K562 (cell line): Measurements from ENCODE around the gene WDR54. TPM values are rescaled to one million over a fixed set of nuclear protein-coding genes. Genes with fewer than 3 reads are reported as not detected.
A peak's percentile ranks its signal among the peaks of the same experiment; 100 is the strongest.

Source experiments
- CHD2 ChIP-seq: IDR thresholded peaks from 2 replicates; pipeline ENCODE4 v1.6.1; 2011; ENCODE audit warnings: low read depth, low read length
- CXXC5 ChIP-seq: fragments of 250-450 bp; sonication (Bioruptor Pico); IDR thresholded peaks from 2 replicates; pipeline ENCODE4 v1.8.0; 2022; ENCODE audit warnings: inconsistent platforms, mild to moderate bottlenecking, moderate library complexity
- ESRRA ChIP-seq: fragments of 450-650 bp; IDR thresholded peaks from 2 replicates; pipeline ENCODE4 v1.6.1; 2014; ENCODE audit warnings: low read depth, mild to moderate bottlenecking, moderate library complexity, borderline replicate concordance
- HEY1 ChIP-seq: fragments of 250-450 bp; sonication (Bioruptor Pico); IDR thresholded peaks from 2 replicates; pipeline ENCODE4 v1.5.0; 2020; ENCODE audit warnings: mild to moderate bottlenecking, moderate library complexity, borderline replicate concordance
- HSF4 ChIP-seq: fragments of 250-450 bp; sonication (Bioruptor Pico); IDR thresholded peaks from 2 replicates; pipeline ENCODE4 v2.1.2; 2022; ENCODE audit warnings: mild to moderate bottlenecking, moderate library complexity, borderline replicate concordance
- NFIC ChIP-seq: fragments of 450-650 bp; IDR thresholded peaks from 2 replicates; pipeline ENCODE4 v1.6.1; 2017; ENCODE audit warnings: mild to moderate bottlenecking, inconsistent platforms
- OTX1 ChIP-seq: fragments of 450-650 bp; formaldehyde crosslinking; IDR thresholded peaks from 2 replicates; pipeline ENCODE4 v1.4.0; 2022; ENCODE audit warnings: mild to moderate bottlenecking
- PHF21A ChIP-seq: fragments of 450-650 bp; IDR thresholded peaks from 2 replicates; pipeline ENCODE4 v1.6.1; 2017; ENCODE audit warnings: low read depth, borderline replicate concordance
- RB1 ChIP-seq: fragments of 450-650 bp; IDR thresholded peaks from 2 replicates; pipeline ENCODE4 v1.6.1; 2017; ENCODE audit warnings: low read depth, mild to moderate bottlenecking
- RBFOX2 ChIP-seq: fragments of 200-400 bp; formaldehyde crosslinking; IDR thresholded peaks from 2 replicates; pipeline ENCODE4 v1.6.1; 2017; ENCODE audit warnings: low read depth, mild to moderate bottlenecking, low read length, moderate library complexity
- ZBTB1 ChIP-seq: sonication (generic); formaldehyde crosslinking; IDR thresholded peaks from 2 replicates; pipeline ENCODE4 v1.8.1; 2023; ENCODE audit warnings: missing genetic modification reagents, low read depth, mild to moderate bottlenecking, borderline replicate concordance
- ZBTB7A ChIP-seq: IDR thresholded peaks from 2 replicates; pipeline ENCODE4 v1.6.1; 2011; ENCODE audit warnings: low read depth, mild to moderate bottlenecking, low read length, moderate library complexity, borderline replicate concordance; ENCODE audit not compliant: control insufficient read depth
- ZNF12 ChIP-seq: sonication (generic); formaldehyde crosslinking; IDR thresholded peaks from 2 replicates; pipeline ENCODE4 v1.4.0; 2020; ENCODE audit warnings: mild to moderate bottlenecking, missing genetic modification reagents
- polyA plus RNA-seq, 8 experiments: library from polyadenylated mRNA; depleted of rRNA in 4 of 8; stranded (reverse) in 5 of 8; unstranded in 3 of 8; fragments of >200 nt; fragmentation: Nextera tagmentation in 2 of 8; fragmentation: Illumina TruSeq in 1 of 8; extraction: Ambion mirVana in 2 of 8; extraction: Trizol in 1 of 8; gene quantifications; 2 replicates each; pipeline versions ENCODE4 v1.2.1 to v1.2.3, GENCODE V29; 2011 to 2014; ENCODE audit warnings: inconsistent platforms in 1 of 8, missing spikeins in 1 of 8
- total RNA-seq, 7 experiments: library from RNA; depleted of rRNA in 6 of 7; stranded (reverse); fragments of >200 nt in 6 of 7; fragmentation: Illumina TruSeq in 2 of 7; extraction: Trizol in 2 of 7; gene quantifications; 2 replicates each; pipeline versions ENCODE4 v1.2.1 to v1.2.3, GENCODE V29; 2011 to 2021; ENCODE audit warnings: low replicate concordance in 1 of 7
- TF ChIP-seq, protein P1 (sequence below): sonication (generic); formaldehyde crosslinking; IDR thresholded peaks from 2 replicates; pipeline ENCODE4 v1.4.0; 2020; ENCODE audit warnings: mild to moderate bottlenecking, missing genetic modification reagents
- TF ChIP-seq, protein P2 (sequence below), 2 experiments: fragments of 450-650 bp; conservative IDR thresholded peaks; 2 replicates each; pipeline ENCODE4 v1.6.1; 2017; ENCODE audit warnings: mild to moderate bottlenecking in 2 of 2, moderate library complexity in 2 of 2
- TF ChIP-seq, protein P3 (sequence below): fragments of 450-650 bp; IDR thresholded peaks from 2 replicates; pipeline ENCODE4 v1.6.1; 2017; ENCODE audit warnings: mild to moderate bottlenecking, moderate library complexity
- TF ChIP-seq, protein P4 (sequence below), 3 experiments: fragments of 200-800 bp in 1 of 3; fragments of 250-450 bp in 1 of 3; fragments of 450-650 bp in 1 of 3; sonication (Bioruptor Pico) in 1 of 3; sonication (Bioruptor generic) in 1 of 3; formaldehyde crosslinking in 1 of 3; IDR thresholded peaks; 2 replicates each; pipeline versions ENCODE4 v1.6.1 to v1.8.0; 2016 to 2022; ENCODE audit warnings: mild to moderate bottlenecking in 2 of 3, missing genetic modification characterization in 2 of 3, missing compliant biosample characterization in 1 of 3, moderate library complexity in 1 of 3

WDR54 gene
- total and polyA plus RNA-seq, 9 of the 15 experiments (the other 6 are each of a cell fraction or from before 2014, with no cell fraction given), result 5.2 to 15.2 (median 7.4) TPM

DNA sequence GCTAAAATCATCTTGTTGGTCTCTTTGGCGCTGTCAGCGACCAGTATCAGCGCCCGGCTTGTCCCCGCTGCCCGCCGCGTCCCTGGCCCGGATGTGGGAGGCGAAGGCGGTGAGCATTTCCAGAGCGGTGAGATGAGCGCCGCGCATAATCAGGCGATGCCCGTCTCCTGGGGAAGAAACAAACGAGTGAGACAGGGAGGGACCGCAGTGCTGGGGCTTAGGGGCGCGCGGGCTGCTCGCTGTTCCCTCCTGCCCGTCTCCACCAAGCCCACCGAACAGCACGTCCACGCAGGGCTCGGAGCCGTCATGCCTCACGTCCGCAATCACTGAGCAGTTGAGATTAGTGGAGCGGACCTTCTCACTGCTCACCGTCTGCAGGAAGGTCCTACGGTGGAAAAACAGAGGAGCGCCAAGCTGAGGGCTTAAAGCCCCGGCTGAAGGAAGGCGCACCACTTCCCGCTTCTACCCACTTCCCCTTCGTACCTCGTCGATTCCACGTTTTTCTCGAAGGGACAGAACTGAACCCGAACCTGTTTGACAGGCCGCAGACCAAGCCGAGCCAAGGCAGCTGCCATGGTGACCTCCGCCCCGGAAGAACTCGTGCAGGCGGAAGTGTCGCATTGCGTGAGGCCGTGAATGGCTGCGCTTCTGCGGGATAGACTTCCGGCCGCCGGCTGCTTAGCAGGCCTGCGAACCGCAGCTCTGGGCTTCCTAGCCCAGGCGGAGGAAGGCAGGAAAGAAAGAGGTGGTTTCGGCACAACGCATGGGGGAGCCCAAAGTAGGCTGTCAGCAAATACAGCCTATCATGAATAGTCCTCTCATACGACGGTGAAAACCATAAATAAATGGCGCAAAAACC is 50.8 kb downstream of the WDR54 start, which contains the start of gene MRPL53 (continued):
- TF ChIP-seq, protein P1, sequence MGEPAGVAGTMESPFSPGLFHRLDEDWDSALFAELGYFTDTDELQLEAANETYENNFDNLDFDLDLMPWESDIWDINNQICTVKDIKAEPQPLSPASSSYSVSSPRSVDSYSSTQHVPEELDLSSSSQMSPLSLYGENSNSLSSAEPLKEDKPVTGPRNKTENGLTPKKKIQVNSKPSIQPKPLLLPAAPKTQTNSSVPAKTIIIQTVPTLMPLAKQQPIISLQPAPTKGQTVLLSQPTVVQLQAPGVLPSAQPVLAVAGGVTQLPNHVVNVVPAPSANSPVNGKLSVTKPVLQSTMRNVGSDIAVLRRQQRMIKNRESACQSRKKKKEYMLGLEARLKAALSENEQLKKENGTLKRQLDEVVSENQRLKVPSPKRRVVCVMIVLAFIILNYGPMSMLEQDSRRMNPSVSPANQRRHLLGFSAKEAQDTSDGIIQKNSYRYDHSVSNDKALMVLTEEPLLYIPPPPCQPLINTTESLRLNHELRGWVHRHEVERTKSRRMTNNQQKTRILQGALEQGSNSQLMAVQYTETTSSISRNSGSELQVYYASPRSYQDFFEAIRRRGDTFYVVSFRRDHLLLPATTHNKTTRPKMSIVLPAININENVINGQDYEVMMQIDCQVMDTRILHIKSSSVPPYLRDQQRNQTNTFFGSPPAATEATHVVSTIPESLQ (CRISPR knock-in tag), result no peak
- peak; percentile 46; the same call in 1 of the 2 replicates for TF ChIP-seq OTX1
- no peak for TF ChIP-seq PHF21A
- peak; percentile 31; the same call in 1 of the 2 replicates for TF ChIP-seq RB1
- peak; percentile 87 for TF ChIP-seq CXXC5
- peak; percentile 89 for TF ChIP-seq RBFOX2
- TF ChIP-seq ESRRA, result peak; percentile 66
- TF ChIP-seq, protein P2, sequence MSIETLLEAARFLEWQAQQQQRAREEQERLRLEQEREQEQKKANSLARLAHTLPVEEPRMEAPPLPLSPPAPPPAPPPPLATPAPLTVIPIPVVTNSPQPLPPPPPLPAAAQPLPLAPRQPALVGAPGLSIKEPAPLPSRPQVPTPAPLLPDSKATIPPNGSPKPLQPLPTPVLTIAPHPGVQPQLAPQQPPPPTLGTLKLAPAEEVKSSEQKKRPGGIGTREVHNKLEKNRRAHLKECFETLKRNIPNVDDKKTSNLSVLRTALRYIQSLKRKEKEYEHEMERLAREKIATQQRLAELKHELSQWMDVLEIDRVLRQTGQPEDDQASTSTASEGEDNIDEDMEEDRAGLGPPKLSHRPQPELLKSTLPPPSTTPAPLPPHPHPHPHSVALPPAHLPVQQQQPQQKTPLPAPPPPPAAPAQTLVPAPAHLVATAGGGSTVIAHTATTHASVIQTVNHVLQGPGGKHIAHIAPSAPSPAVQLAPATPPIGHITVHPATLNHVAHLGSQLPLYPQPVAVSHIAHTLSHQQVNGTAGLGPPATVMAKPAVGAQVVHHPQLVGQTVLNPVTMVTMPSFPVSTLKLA (conservative IDR thresholded peaks at IDR 0.05), result peak; percentile 75 to 86
- TF ChIP-seq HEY1, result peak; percentile 78; the same call in 1 of the 2 replicates
- peak; percentile 47; the same call in 1 of the 2 replicates for TF ChIP-seq NFIC
- TF ChIP-seq ZNF12 (CRISPR knock-in tag), result peak; percentile 53; the same call in 1 of the 2 replicates
- TF ChIP-seq, protein P3, sequence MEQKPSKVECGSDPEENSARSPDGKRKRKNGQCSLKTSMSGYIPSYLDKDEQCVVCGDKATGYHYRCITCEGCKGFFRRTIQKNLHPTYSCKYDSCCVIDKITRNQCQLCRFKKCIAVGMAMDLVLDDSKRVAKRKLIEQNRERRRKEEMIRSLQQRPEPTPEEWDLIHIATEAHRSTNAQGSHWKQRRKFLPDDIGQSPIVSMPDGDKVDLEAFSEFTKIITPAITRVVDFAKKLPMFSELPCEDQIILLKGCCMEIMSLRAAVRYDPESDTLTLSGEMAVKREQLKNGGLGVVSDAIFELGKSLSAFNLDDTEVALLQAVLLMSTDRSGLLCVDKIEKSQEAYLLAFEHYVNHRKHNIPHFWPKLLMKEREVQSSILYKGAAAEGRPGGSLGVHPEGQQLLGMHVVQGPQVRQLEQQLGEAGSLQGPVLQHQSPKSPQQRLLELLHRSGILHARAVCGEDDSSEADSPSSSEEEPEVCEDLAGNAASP, result no peak
- TF ChIP-seq ZBTB7A, result no peak
- TF ChIP-seq HSF4 (CRISPR knock-in tag), result no peak
- 0 out of 2 replicates have a peak, but pooled peaks have one; percentile 19 for TF ChIP-seq ZBTB1
- TF ChIP-seq CHD2, result peak; percentile 72; the same call in 1 of the 2 replicates
- TF ChIP-seq, protein P4, sequence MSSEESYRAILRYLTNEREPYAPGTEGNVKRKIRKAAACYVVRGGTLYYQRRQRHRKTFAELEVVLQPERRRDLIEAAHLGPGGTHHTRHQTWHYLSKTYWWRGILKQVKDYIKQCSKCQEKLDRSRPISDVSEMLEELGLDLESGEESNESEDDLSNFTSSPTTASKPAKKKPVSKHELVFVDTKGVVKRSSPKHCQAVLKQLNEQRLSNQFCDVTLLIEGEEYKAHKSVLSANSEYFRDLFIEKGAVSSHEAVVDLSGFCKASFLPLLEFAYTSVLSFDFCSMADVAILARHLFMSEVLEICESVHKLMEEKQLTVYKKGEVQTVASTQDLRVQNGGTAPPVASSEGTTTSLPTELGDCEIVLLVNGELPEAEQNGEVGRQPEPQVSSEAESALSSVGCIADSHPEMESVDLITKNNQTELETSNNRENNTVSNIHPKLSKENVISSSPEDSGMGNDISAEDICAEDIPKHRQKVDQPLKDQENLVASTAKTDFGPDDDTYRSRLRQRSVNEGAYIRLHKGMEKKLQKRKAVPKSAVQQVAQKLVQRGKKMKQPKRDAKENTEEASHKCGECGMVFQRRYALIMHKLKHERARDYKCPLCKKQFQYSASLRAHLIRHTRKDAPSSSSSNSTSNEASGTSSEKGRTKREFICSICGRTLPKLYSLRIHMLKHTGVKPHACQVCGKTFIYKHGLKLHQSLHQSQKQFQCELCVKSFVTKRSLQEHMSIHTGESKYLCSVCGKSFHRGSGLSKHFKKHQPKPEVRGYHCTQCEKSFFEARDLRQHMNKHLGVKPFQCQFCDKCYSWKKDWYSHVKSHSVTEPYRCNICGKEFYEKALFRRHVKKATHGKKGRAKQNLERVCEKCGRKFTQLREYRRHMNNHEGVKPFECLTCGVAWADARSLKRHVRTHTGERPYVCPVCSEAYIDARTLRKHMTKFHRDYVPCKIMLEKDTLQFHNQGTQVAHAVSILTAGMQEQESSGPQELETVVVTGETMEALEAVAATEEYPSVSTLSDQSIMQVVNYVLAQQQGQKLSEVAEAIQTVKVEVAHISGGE (CRISPR knock-in tag; IDR thresholded peaks at IDR 0.05), result peak; percentile 11 to 96 (median 65); a peak in 5 of 6 replicates
